ENCODE data around the gene PDCD5.

PDCD5 gene

DNA sequence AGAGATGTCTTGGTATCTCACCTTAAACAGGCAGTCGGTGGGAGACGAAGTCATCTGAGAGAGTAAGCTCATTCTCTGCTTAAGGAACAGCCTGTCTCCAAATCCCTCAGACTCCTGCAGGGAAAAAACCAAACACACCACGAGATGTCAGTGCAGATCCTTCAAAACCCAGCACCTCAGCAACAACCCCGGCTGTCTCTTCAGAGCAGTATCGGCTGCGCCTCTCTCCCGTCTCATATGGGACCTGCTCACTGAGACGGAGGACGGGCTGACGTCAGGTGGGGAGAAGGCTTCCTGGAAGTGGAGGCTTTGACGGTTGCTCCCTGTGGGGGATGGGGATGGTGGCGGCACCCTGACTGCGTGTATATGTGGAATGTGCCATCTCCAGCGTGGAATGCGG lies 50.4 kb downstream of the PDCD5 start:
- H3K4me3 Mint-ChIP-seq, result no peak overlapping the region
- H3K27me3 Mint-ChIP-seq (ENCODE audit: low read depth), result no peaks in the 10 kb centered on the region
- no peaks in the 10 kb centered on the region for H3K4me1 Mint-ChIP-seq (ENCODE audit: low read depth)
- no peaks in the 10 kb centered on the region for H3K9me3 Mint-ChIP-seq
- peaks cover 3% of the 10 kb centered on the region for H3K36me3 Mint-ChIP-seq (ENCODE audit: low read depth)
- no peak overlapping the region for H3K27ac Mint-ChIP-seq
